MM.1S (cell line): ENCODE measurements around the gene ARMC9.

Source experiments
- CTCF ChIP-seq: fragments of 300-600 bp; sonication (generic); IDR thresholded peaks from 2 replicates; pipeline ENCODE4 v1.5.1; 2016; ENCODE audit warnings: antibody characterized with exemption, low read length, mixed read lengths
- EZH2 ChIP-seq: fragments of 300-600 bp; sonication (generic); optimal IDR thresholded peaks from 2 replicates; pipeline ENCODE3; 2017; ENCODE audit warnings: low read depth, mild to moderate bottlenecking, antibody characterized with exemption, low read length, mixed read lengths
- EZH2phosphoT487 ChIP-seq: fragments of 300-600 bp; sonication (generic); IDR thresholded peaks from 2 replicates; pipeline ENCODE4 v1.6.1; 2018; ENCODE audit warnings: antibody characterized with exemption, low read length

- TF ChIP-seq EZH2 = no peak
- no peak for TF ChIP-seq CTCF
- no peak for TF ChIP-seq EZH2phosphoT487
Measured at GRCh38 chr2:231394211-231395141, 196.0 kb downstream of the ARMC9 start.
